WTC11 (cell line): ENCODE results near the gene ST3GAL5. TPM values are rescaled to one million over a fixed set of nuclear protein-coding genes. Genes with fewer than 3 reads are reported as not detected.

ENCODE experiments used
- ATAC-seq: fragments of 200-7000 bp; cut with Tn5 transposase; 2 replicates; pipeline ENCODE4 v1.10.0; 2021; ENCODE audit warnings: mild to moderate bottlenecking, moderate library complexity
- CTCF ChIA-PET: fragments of 300-600 bp; sonication (Branson Sonifier 250); formaldehyde crosslinking; loops from one replicate; lab custom pipeline; 2021; ENCODE audit warnings: antibody characterized with exemption; lab: Charles Lee
- POLR2A ChIA-PET: fragments of 350-600 bp; sonication (Branson Sonifier 250); formaldehyde crosslinking; loops from one replicate; lab custom pipeline; 2021; ENCODE audit warnings: antibody characterized with exemption; lab: Charles Lee
- DNase-seq: peaks from one replicate; pipeline ENCODE4 v3.0.0; 2021; ENCODE audit warnings: low spot score
- H3K27ac Mint-ChIP-seq: 2 replicates; pipeline ENCODE4 v1.8.0; 2021; ENCODE audit warnings: mixed read lengths
- H3K27me3 Mint-ChIP-seq: 2 replicates; pipeline ENCODE4 v1.8.0; 2021; ENCODE audit warnings: low read depth, mild to moderate bottlenecking, moderate library complexity, mixed read lengths
- H3K36me3 Mint-ChIP-seq: 2 replicates; pipeline ENCODE4 v1.8.0; 2021; ENCODE audit warnings: mixed read lengths
- H3K4me1 Mint-ChIP-seq: 2 replicates; pipeline ENCODE4 v1.8.0; 2022; ENCODE audit warnings: mixed read lengths
- H3K4me3 Mint-ChIP-seq: 2 replicates; pipeline ENCODE4 v1.8.0; 2021; ENCODE audit warnings: mild to moderate bottlenecking, moderate library complexity, mixed read lengths
- H3K9me3 Mint-ChIP-seq: 2 replicates; pipeline ENCODE4 v1.8.0; 2021; ENCODE audit warnings: mixed read lengths
- ATF1 ChIP-seq: sonication (generic); formaldehyde crosslinking; IDR thresholded peaks from 2 replicates; pipeline ENCODE4 v1.8.1; 2023; ENCODE audit warnings: mild to moderate bottlenecking, moderate library complexity, missing genetic modification reagents
- ATF2 ChIP-seq: sonication (generic); formaldehyde crosslinking; IDR thresholded peaks from 2 replicates; pipeline ENCODE4 v1.8.1; 2022; ENCODE audit warnings: low read depth, missing genetic modification reagents, borderline replicate concordance
- CREM ChIP-seq: sonication (generic); formaldehyde crosslinking; IDR thresholded peaks from 2 replicates; pipeline ENCODE4 v1.8.1; 2022; ENCODE audit warnings: mild to moderate bottlenecking, missing genetic modification reagents, moderate library complexity
- EMX1 ChIP-seq: fragments of 250-450 bp; sonication (Bioruptor Pico); IDR thresholded peaks from 2 replicates; pipeline ENCODE4 v1.8.0; 2021; ENCODE audit warnings: mild to moderate bottlenecking
- HMGXB4 ChIP-seq: sonication (generic); formaldehyde crosslinking; IDR thresholded peaks from 2 replicates; pipeline ENCODE4 v1.8.1; 2023; ENCODE audit warnings: mild to moderate bottlenecking, moderate library complexity, missing genetic modification reagents
- IRF1 ChIP-seq: sonication (generic); formaldehyde crosslinking; IDR thresholded peaks from 2 replicates; pipeline ENCODE4 v1.8.0; 2023; ENCODE audit warnings: missing genetic modification reagents
- MLX ChIP-seq: sonication (generic); formaldehyde crosslinking; IDR thresholded peaks from 2 replicates; pipeline ENCODE4 v1.8.1; 2023; ENCODE audit warnings: mild to moderate bottlenecking, missing genetic modification reagents, moderate library complexity
- NFE2L1 ChIP-seq: sonication (generic); formaldehyde crosslinking; IDR thresholded peaks from 2 replicates; pipeline ENCODE4 v1.8.1; 2023; ENCODE audit warnings: missing genetic modification reagents
- PRDM15 ChIP-seq: sonication (generic); formaldehyde crosslinking; IDR thresholded peaks from 2 replicates; pipeline ENCODE4 v1.8.0; 2022; ENCODE audit warnings: missing genetic modification reagents
- RORB ChIP-seq: fragments of 250-450 bp; sonication (Bioruptor Pico); IDR thresholded peaks from 2 replicates; pipeline ENCODE4 v1.9.0; 2021; ENCODE audit warnings: mild to moderate bottlenecking
- ZNF281 ChIP-seq: sonication (generic); formaldehyde crosslinking; IDR thresholded peaks from 2 replicates; pipeline ENCODE4 v1.8.0; 2023; ENCODE audit warnings: mild to moderate bottlenecking, missing genetic modification reagents
- ZNF317 ChIP-seq: sonication (generic); formaldehyde crosslinking; IDR thresholded peaks from 2 replicates; pipeline ENCODE4 v1.8.1; 2023; ENCODE audit warnings: low read depth, mild to moderate bottlenecking, moderate library complexity, missing genetic modification reagents, borderline replicate concordance
- ZNF396 ChIP-seq: fragments of 250-450 bp; sonication (Bioruptor Pico); IDR thresholded peaks from 2 replicates; pipeline ENCODE4 v1.8.0; 2021; ENCODE audit warnings: mild to moderate bottlenecking, moderate library complexity, borderline replicate concordance
- ZNF512 ChIP-seq: sonication (generic); formaldehyde crosslinking; IDR thresholded peaks from 2 replicates; pipeline ENCODE4 v1.8.1; 2022; ENCODE audit warnings: missing genetic modification reagents, borderline replicate concordance
- ZNF671 ChIP-seq: fragments of 250-450 bp; sonication (Bioruptor Pico); IDR thresholded peaks from 2 replicates; pipeline ENCODE4 v1.8.0; 2021; ENCODE audit warnings: mild to moderate bottlenecking
- total RNA-seq: library from RNA; stranded (reverse); gene quantifications from 3 replicates; pipeline ENCODE4 v1.2.3, GENCODE V29; 2021

The ST3GAL5 gene
- total RNA-seq, 1 experiment from 2014 or later = 5.9 TPM

- Mint-ChIP-seq H3K9me3 (no peaks in the 10 kb centered on the region), H3K4me1 (no peaks in the 10 kb centered on the region), H3K27me3 (no peaks in the 10 kb centered on the region), H3K4me3 (no peak overlapping the region), H3K36me3 (no peaks in the 10 kb centered on the region), H3K27ac (no peak overlapping the region)
- no peak for TF ChIP-seq ATF1 (CRISPR knock-in tag)
- no peak for TF ChIP-seq ZNF671 (CRISPR knock-in tag)
- no peak for TF ChIP-seq HMGXB4 (CRISPR knock-in tag)
- no peak for TF ChIP-seq IRF1 (CRISPR knock-in tag)
- TF ChIP-seq MLX (CRISPR knock-in tag) = no peak
- TF ChIP-seq CREM (CRISPR knock-in tag) = no peak
- CTCF ChIA-PET = interaction anchor here (1.4 kb wide), 1 partner anchor 156 kb away, joined by 3 read pairs; no protein-coding TSS in a partner anchor
- peak; percentile 9 for DNase-seq
- POLR2A ChIA-PET = no interaction called here
- ATAC-seq = no peak
Measured at GRCh38 chr2:85792783-85793441, 95.9 kb downstream of the ST3GAL5 start.

GRCh38 chr2:85791704-85792565 is 96.9 kb downstream of the ST3GAL5 start:
- H3K4me3 Mint-ChIP-seq = no peak overlapping the region
- H3K27me3 Mint-ChIP-seq = no peaks in the 10 kb centered on the region
- peak; percentile 6 for DNase-seq
- ChIA-PET POLR2A (no interaction called here), CTCF (interaction anchor here (1.4 kb wide), 1 partner anchor 155 kb away, joined by 3 read pairs; no protein-coding TSS in a partner anchor)
- no peak overlapping the region for H3K27ac Mint-ChIP-seq
- TF ChIP-seq ATF2 (CRISPR knock-in tag) (no peak), PRDM15 (no peak), EMX1 (CRISPR knock-in tag) (no peak), CREM (CRISPR knock-in tag) (no peak), NFE2L1 (no peak), ATF1 (CRISPR knock-in tag) (no peak), ZNF512 (CRISPR knock-in tag) (no peak), ZNF281 (CRISPR knock-in tag) (no peak), ZNF396 (no peak), HMGXB4 (CRISPR knock-in tag) (no peak), ZNF317 (CRISPR knock-in tag) (no peak), RORB (CRISPR knock-in tag) (no peak)
- H3K9me3 Mint-ChIP-seq = no peaks in the 10 kb centered on the region
- H3K36me3 Mint-ChIP-seq = no peaks in the 10 kb centered on the region
- no peaks in the 10 kb centered on the region for H3K4me1 Mint-ChIP-seq
- no peak for ATAC-seq
